Glomerular endothelial cell (primary cell): ENCODE data around the gene SEPTIN5. TPM values are rescaled to one million over a fixed set of nuclear protein-coding genes. Genes with fewer than 3 reads are reported as not detected.
"Not testable (repeated sequence)": the region's sequence is repeated elsewhere in the genome, so short reads cannot be mapped to it uniquely, and the experiment has no call there.

Source experiments
- DNase-seq: peaks from one replicate; pipeline ENCODE4 v3.0.0-alpha.2; 2011; ENCODE audit warnings: low read depth, low spot score; ENCODE audit errors: extremely low read depth
- total RNA-seq: library from RNA; depleted of rRNA; stranded (reverse); fragments of >200 nt; gene quantifications from 2 replicates; pipeline ENCODE4 v1.2.3, GENCODE V29; 2015

SEPTIN5 gene
- 7.7 and 18.9 TPM in 2 replicates for total RNA-seq

GRCh38 chr22:19714312-19715187, at the start of gene SEPTIN5:
Gene SEPTIN5 (plus strand): TSS chr22:19714503. CDS start chr22:19714589, 86 bp downstream.
- DNase-seq = no peak

GRCh38 chr22:19664951-19665783, 49.1 kb upstream of the SEPTIN5 start:
- no peak for DNase-seq

GRCh38 chr22:19665784-19666672, 48.3 kb upstream of the SEPTIN5 start:
- no peak for DNase-seq

GRCh38 chr22:19666673-19667593, 47.4 kb upstream of the SEPTIN5 start:
- DNase-seq = peak; percentile 5

- DNase-seq = no peak
Observed at GRCh38 chr22:19667872-19668740, 46.2 kb upstream of the SEPTIN5 start.

- DNase-seq = no peak
Observed at GRCh38 chr22:19668748-19669147, 45.6 kb upstream of the SEPTIN5 start.

- DNase-seq = no peak
Observed at GRCh38 chr22:19669570-19669969, 44.7 kb upstream of the SEPTIN5 start.

- DNase-seq = no peak
Observed at GRCh38 chr22:19671316-19671715, 43.0 kb upstream of the SEPTIN5 start.

GRCh38 chr22:19672054-19672776, 42.1 kb upstream of the SEPTIN5 start:
- no peak for DNase-seq

- DNase-seq = no peak
Observed at GRCh38 chr22:19673660-19674059, 40.6 kb upstream of the SEPTIN5 start.

- no peak for DNase-seq
Observed at GRCh38 chr22:19674129-19674928, 40.0 kb upstream of the SEPTIN5 start.

GRCh38 chr22:19674929-19675253, 39.4 kb upstream of the SEPTIN5 start:
- no peak for DNase-seq

- DNase-seq = no peak
Observed at GRCh38 chr22:19675428-19675827, 38.9 kb upstream of the SEPTIN5 start.

- DNase-seq = not testable (repeated sequence)
Observed at GRCh38 chr22:19676437-19676836, 37.9 kb upstream of the SEPTIN5 start.

- DNase-seq = no peak
Observed at GRCh38 chr22:19678949-19679521, 35.3 kb upstream of the SEPTIN5 start.

GRCh38 chr22:19679522-19680101, 34.7 kb upstream of the SEPTIN5 start:
- no peak for DNase-seq
